PFSK-1 (cell line): Measurements from ENCODE around the gene UBE2E1.

Experiments used
- POLR2AphosphoS5 ChIP-seq: IDR thresholded peaks from 2 replicates; pipeline ENCODE4 v1.6.1; 2012; ENCODE audit warnings: low read depth, mild to moderate bottlenecking, control low read depth, low read length, moderate library complexity
- REST ChIP-seq, 2 experiments: IDR thresholded peaks; 2 replicates each; pipeline versions ENCODE4 v1.6.1 to v1.8.0; 2011 to 2012; ENCODE audit warnings: low read depth in 2 of 2, low read length in 2 of 2, control low read depth in 1 of 2, inconsistent platforms in 1 of 2, mild to moderate bottlenecking in 1 of 2, moderate library complexity in 1 of 2; ENCODE audit not compliant: insufficient read depth in 1 of 2
- SIN3A ChIP-seq: IDR thresholded peaks from 2 replicates; pipeline ENCODE4 v1.6.1; 2012; ENCODE audit warnings: mild to moderate bottlenecking, low read length, moderate library complexity, borderline replicate concordance; ENCODE audit not compliant: insufficient read depth
- TAF1 ChIP-seq: IDR thresholded peaks from 2 replicates; pipeline ENCODE4 v1.6.1; 2012; ENCODE audit warnings: low read length, control low read depth, borderline replicate concordance; ENCODE audit not compliant: insufficient read depth

GRCh38 chr3:23810343-23811184 lies 4.8 kb downstream of the UBE2E1 start:
- TF ChIP-seq TAF1 = no peak
- TF ChIP-seq POLR2AphosphoS5 = 0 out of 2 replicates have a peak, but pooled peaks have one; percentile 24
- TF ChIP-seq SIN3A = no peak
- no peak for TF ChIP-seq REST (IDR thresholded peaks at IDR 0.05; ENCODE audit: insufficient read depth in 1 of 2, low read depth in 2 of 2, low read length in 2 of 2)
